Epithelial cell of esophagus (primary cell): Measurements from ENCODE around the gene ECHDC3.

Experiments used
- DNase-seq: peaks from one replicate; pipeline ENCODE4 v3.0.0; 2010; ENCODE audit warnings: low read depth
- H3K4me3 ChIP-seq: 2 replicates; pipeline ENCODE4 v1.5.1; 2011; ENCODE audit warnings: mild to moderate bottlenecking, low read length, control low read depth
- TF ChIP-seq, protein P1 (sequence below): IDR thresholded peaks from 2 replicates; pipeline ENCODE4 v1.5.1; 2011; ENCODE audit warnings: low read depth, mild to moderate bottlenecking, low read length, control low read depth, inconsistent platforms; ENCODE audit not compliant: insufficient read depth; ENCODE audit errors: missing control alignments

Gene ECHDC3, protein sequence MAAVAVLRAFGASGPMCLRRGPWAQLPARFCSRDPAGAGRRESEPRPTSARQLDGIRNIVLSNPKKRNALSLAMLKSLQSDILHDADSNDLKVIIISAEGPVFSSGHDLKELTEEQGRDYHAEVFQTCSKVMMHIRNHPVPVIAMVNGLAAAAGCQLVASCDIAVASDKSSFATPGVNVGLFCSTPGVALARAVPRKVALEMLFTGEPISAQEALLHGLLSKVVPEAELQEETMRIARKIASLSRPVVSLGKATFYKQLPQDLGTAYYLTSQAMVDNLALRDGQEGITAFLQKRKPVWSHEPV

DNA sequence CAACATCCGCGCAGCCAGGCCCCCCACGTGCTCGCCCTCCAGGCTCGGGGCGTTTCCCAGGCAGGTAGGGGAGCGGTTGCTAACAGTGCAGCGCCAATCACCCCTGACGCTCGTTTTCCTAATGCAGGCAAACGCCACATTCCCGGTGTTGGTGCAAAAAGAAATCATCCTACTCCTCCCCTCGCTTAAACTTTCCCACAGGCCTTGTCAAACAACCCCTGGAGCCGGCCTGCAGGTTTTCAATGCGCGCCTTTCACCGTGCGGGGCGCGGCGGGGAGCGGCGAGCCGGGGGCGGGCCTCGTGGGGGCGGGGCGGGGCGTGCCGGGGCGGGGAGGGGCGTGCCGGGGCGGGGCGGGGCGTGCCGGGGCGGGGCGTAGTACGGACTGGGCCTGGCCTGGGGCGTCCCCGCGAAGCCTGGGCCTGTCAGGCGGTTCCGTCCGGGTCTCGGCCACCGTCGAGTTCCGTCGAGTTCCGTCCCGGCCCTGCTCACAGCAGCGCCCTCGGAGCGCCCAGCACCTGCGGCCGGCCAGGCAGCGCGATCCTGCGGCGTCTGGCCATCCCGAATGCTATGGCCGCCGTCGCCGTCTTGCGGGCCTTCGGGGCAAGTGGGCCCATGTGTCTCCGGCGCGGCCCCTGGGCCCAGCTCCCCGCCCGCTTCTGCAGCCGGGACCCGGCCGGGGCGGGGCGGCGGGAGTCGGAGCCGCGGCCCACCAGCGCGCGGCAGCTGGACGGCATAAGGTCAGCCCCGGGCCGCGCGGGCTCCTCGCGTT, at the start of gene ECHDC3:
Gene ECHDC3 (plus strand): TSS at position 374 of the 770 bp plus-strand sequence. CDS start 195 bp downstream, at position 569.
- H3K4me3 ChIP-seq, result peak within 1 kb of the TSS; percentile 29
- peak; percentile 49 for DNase-seq
- TF ChIP-seq, protein P1, sequence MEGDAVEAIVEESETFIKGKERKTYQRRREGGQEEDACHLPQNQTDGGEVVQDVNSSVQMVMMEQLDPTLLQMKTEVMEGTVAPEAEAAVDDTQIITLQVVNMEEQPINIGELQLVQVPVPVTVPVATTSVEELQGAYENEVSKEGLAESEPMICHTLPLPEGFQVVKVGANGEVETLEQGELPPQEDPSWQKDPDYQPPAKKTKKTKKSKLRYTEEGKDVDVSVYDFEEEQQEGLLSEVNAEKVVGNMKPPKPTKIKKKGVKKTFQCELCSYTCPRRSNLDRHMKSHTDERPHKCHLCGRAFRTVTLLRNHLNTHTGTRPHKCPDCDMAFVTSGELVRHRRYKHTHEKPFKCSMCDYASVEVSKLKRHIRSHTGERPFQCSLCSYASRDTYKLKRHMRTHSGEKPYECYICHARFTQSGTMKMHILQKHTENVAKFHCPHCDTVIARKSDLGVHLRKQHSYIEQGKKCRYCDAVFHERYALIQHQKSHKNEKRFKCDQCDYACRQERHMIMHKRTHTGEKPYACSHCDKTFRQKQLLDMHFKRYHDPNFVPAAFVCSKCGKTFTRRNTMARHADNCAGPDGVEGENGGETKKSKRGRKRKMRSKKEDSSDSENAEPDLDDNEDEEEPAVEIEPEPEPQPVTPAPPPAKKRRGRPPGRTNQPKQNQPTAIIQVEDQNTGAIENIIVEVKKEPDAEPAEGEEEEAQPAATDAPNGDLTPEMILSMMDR, result no peak

DNA sequence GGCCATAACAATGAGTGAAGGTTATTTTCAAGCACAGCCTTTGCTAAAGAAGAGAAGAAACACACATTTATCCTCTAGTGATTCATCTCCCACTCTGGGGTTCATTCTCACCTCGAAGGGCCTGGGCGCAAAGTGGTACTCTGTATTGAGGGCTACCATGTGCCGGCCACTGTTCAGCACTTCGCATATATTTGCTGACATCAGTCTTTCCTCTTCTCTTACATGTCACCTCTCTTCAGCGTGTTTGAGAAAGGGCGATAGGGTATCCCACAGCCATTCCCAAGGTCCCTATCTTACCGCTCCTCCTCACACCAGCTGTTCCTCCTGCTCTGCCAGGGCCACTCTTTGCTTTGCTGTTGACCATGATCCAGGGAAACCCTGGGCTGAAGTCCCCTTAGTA, 48.8 kb upstream of the ECHDC3 start:
- no peak overlapping the region for H3K4me3 ChIP-seq
- TF ChIP-seq, protein P1, result no peak
- DNase-seq, result no peak

DNA sequence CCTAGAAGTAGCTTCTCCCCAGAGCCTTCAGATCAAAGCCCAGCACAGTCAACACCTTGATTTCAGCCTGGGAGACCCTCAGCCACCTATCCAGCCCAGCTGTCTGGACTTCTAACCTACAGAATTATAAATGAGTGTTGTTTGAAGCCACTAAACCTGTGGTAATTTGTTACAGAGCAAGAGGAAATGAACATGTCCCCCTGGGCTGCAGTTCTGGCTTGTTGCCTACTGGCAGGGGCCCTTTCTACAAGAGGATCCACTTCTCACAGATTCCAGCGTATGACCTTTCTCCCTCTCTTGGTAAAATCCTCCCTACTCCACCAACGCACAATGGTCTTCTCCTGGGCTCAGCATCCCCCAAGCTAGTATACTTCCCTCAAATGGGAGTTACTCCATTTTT, 46.4 kb upstream of the ECHDC3 start:
- DNase-seq, result no peak
- no peak overlapping the region for H3K4me3 ChIP-seq
- TF ChIP-seq, protein P1, result no peak

DNA sequence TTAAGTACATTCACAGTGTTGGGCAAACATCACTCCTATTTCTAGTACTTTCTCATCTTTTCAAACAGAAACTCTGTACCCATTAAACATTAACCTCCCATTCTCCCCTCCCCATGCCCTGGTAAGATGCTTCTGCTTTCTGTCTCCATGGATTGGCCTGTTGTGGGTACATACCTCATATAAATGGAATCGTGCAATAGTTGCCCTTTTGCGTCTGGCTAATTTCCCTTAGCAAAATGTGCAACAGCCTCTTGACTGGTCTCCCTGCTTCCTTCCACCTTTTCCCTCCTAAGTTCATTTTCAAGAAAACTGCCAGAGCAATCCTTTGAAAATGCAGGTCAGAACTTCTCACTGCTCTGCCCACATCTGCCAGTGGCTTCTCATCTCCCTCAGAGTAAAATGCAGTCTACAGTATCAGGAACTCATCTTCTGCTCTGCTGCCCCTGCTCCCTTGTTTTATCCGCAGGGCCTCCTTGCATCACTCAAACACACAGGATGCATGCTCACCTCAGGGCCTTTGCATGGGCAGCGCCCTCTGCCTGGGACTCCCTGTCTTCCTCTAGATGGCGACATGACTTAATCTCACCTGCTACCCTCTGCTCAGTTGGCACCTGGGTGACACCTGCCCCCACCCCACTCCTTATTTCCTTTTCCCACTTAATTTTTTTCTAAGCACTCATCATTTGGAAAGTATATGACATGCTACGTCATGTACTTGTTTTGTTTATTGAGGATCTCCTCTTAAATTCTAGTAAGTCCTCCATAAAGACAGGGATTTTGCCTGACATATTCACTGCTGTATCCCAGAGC, 44.3 kb upstream of the ECHDC3 start:
- H3K4me3 ChIP-seq, result no peak overlapping the region
- TF ChIP-seq, protein P1, result no peak
- peak; percentile 14 for DNase-seq

DNA sequence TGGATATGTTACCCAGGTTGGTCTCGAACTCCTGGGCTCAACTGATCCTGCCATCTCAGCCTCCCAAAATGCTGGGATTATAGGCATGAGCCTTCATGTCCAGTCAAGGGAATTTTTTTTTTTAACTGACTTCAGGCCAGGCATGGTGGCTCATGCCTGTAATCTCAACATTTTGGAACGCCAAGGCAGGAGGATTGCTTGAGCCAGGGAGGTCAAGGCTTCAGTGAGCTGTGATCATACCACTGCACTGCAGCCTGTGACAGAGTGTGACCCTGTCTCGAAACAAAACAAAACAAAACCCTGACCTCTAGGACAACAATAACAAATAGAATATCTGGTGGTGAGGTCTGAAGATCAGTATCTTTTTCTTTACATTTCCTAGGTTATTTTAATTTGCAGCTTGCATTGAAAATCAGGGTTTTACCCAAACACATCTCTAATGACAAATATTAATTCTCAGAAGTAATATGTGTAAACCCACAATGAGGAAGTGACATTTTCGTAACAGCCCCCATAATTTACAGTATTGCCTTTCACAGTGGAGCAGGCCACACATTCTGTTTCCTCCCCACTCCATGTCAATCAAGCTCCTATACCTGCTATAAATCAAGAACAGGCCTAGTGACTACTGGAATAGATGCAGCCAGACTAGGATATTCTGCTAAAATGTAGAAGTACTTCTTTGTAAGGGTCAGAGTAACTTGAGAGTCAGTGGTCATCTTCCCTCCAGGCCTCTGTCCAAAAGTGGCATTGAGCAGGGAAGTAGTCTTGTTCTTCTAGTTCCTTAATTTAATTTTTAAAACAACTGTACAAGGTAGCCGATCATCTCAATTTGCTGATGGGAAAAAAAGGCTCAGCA, 43.3 kb upstream of the ECHDC3 start:
- no peak overlapping the region for H3K4me3 ChIP-seq
- TF ChIP-seq, protein P1, result no peak
- no peak for DNase-seq

DNA sequence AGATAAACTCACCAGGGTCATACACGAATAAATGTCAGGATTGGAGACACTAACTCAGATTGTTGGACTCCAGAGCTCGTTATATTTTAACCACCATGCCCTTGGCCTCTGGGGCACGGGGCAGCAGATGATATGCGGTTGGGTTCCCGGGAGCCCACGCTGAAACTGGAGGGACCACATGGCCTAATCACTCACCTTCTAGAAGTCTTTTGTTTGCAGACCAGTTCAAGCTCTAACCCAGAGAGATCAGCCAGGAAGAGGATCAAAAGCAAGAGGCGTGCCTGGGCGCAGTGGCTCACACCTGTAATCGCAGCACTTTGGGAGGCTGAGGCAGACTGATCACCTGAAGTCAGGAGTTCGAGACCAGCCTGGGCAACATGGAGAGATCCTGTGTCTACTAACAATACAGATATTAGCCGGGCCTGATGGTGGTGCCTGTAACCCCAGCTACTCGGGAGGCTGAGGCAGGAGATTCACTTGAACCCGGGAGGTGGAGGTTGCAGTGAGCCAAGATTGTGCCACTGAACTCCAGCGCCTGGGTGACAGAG, 42.6 kb upstream of the ECHDC3 start:
- no peak for DNase-seq
- no peak overlapping the region for H3K4me3 ChIP-seq
- TF ChIP-seq, protein P1, result no peak
